ENCODE measurements around the gene RPH3AL.

DNA sequence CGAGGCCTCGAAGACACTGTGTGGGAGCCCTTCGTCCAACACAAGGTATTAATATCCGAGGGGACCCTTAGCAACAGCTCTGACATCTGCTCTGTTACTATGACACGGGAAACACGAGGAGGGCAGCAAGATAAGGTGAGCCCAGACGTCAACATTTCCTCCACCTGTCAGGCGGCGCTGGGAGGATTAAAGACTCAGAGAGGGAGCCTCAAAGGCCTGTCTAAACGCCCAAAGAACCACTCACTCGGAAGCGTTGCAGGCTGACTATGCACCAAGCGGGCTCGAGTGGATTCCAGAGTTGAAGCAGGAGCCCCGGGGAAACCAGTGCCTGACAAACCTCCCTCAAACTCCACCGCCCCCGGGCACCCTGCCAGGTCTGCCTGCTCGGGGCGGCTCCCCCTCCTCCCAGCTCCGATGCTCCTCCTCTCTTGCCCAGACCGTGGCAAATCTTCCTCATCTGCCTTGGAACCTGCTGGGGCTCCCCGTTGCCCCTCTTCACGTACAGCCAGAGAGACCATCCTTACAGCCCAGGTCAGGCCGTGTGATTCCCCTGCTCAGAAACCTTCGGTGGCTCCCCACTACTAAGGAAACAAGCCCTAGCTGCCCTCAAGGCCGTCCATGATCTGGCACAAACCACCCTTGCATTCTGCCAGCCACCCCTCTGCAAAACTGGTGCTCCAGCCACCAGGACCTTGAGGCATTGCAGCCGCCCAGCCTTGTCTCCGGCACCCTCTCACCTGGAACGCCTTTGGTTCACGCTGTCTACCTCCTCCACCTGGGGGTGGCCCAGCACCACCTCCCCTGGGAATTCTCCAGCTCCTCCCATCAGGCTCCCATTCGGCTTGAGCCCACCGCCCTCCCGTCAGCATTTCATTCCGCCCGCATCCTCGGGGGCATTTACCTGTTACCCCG, 16.2 kb downstream of the RPH3AL start:
- no peak for TF ChIP-seq EZH2 (IDR thresholded peaks at IDR 0.05; ENCODE audit: borderline replicate concordance, insufficient read depth, low read length, poor library complexity, severe bottlenecking)
- TF ChIP-seq, protein P1, sequence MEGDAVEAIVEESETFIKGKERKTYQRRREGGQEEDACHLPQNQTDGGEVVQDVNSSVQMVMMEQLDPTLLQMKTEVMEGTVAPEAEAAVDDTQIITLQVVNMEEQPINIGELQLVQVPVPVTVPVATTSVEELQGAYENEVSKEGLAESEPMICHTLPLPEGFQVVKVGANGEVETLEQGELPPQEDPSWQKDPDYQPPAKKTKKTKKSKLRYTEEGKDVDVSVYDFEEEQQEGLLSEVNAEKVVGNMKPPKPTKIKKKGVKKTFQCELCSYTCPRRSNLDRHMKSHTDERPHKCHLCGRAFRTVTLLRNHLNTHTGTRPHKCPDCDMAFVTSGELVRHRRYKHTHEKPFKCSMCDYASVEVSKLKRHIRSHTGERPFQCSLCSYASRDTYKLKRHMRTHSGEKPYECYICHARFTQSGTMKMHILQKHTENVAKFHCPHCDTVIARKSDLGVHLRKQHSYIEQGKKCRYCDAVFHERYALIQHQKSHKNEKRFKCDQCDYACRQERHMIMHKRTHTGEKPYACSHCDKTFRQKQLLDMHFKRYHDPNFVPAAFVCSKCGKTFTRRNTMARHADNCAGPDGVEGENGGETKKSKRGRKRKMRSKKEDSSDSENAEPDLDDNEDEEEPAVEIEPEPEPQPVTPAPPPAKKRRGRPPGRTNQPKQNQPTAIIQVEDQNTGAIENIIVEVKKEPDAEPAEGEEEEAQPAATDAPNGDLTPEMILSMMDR (IDR thresholded peaks at IDR 0.05; ENCODE audit: poor library complexity, severe bottlenecking), result no peak
- TF ChIP-seq EP300 (conservative IDR thresholded peaks at IDR 0.05; ENCODE audit: poor library complexity, severe bottlenecking), result no peak

All from neural cell (in vitro differentiated cells).